Measurements from ENCODE around the gene CCDC150. TPM values are rescaled to one million over a fixed set of nuclear protein-coding genes. Genes with fewer than 3 reads are reported as not detected.
"Not testable (repeated sequence)": the region's sequence is repeated elsewhere in the genome, so short reads cannot be mapped to it uniquely, and the experiment has no call there.

The CCDC150 gene
- total RNA-seq, 1 experiment from 2014 or later: 14.6 TPM

DNA sequence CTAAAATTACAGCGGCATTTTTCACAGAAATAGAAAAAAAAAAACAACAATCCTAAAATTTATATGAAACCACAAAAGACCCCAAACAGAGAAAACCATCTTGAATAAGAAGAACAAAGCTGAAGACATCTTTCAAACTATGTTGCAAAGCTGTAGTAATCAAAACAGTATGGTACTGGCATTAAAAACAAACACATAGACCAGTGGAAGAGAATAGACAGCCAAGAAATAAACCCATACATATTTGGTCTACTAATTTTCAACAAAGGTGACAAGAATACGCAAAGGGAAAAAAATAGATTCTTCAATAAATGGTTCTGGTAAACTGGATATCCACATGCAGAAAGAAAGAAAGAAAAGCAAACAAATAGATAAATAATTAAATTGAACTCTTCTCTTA lies 9.0 kb upstream of the CCDC150 start:
- DNase-seq (ENCODE audit: extremely low read depth, low read depth): no peak

DNA sequence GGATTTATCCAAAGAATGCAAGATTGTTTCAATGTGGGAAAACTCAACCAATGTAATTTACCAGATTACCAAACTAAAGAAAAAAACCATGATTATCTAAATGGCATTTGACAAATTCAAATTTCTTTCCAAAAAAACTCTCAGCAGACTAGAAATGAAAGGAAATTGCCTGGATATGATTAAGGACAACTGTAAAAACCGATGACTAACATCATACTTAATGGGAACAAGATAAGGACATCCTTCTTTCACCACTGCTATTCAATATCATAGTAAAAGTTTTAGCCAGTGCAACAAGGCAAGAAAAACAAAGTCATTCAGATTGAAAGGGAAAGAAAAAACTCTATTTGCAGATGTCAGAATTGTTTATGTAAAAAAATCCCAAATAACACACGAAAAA lies 4.4 kb upstream of the CCDC150 start:
- no peak for DNase-seq (ENCODE audit: extremely low read depth, low read depth)

DNA sequence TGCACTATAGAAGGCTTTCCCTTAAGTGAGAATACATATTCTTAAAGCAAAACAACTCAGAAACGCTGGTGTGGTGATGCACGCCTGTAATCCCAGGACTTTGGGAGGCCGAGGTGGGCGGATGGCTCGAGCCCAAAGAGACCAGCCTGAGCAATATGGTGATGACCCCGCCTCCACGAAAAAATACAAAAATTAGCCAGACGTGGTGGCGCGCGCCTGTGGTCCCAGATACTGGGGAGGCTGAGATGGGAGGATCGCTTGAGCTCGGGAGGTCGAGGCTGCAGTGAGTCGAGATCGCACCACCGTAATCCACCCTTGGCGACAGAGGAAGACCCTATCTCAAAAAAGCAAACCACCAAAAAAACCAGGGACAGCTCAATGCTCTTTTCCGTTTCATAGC lies 750 bp upstream of the CCDC150 start:
- no peak for DNase-seq (ENCODE audit: extremely low read depth, low read depth)

DNA sequence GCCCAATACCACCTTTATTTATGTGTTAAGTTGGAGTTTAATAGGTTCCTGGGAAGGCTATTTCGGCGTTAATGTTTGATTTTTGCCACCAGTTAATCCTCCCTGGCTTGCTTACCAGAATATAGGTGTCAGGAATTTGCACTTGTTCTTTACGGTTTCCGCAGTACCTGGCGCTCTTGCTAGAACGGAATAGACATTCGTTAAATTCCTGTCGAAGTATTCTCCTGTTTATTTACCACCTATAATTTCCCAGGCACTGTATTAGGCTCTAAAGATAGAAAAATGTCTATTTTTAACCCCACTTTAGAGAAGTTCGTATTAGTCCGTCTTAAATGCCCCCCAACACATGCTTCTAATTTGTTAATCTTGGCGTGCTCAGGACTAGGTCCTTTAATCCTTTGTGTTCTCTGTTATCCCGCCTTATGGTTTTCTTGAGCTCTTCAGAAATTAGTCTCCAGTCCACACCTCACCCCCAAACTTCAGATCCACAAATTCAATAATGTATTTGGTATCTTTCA lies 575 bp downstream of the CCDC150 start:
- no peak for DNase-seq (ENCODE audit: extremely low read depth, low read depth)

DNA sequence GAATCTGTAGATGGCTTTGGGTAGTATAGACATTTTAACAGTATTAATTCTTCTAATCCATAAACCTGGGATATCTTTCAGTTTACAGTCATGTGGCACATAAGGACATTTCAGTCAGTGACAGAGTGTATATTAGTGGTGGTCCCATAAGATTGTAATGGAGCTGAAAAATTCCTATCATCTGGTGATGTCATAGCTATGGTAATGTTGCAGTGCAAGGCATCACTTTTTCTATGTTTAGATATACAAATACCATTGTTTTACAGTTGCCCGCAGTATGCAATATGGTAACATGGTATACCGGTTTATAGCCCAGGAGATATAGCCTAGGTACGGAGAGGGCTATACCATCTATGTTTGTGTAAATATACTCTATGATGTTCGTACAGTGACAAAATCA lies 9.7 kb downstream of the CCDC150 start:
- no peak for DNase-seq (ENCODE audit: extremely low read depth, low read depth)

DNA sequence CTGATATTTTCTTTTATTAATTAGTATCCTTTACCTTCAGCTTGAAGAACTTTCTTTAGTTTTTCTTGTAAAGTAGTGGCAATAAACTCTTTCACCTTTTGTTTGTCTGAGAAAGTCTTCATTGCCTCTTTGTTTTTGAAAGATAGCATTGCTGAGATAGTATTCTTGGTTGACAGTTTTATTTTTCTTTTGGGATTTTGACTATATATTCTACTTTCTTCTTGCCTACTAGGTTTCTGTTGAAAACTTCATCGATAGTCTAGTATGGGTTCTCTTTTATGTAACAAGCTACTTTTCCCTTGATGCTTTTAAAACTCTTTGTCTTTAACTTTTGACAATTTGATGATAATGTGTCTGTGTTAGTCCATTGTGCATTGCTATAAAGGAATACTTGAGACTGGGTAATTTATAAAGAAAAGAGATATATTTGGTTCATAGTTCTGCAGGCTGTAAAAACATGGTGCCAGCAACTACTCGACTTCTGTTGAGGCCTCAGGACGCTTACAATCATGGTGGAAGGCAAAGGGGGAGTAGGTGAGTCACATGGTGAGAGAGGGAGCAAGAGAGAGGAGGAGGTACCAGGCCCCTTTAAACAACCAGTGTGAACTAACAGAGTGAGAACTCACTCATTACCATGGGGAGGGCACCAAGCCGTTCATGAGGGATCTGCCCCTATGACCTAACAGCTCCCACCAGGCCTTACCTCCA lies 12.0 kb downstream of the CCDC150 start:
- DNase-seq (ENCODE audit: extremely low read depth, low read depth): no peak

DNA sequence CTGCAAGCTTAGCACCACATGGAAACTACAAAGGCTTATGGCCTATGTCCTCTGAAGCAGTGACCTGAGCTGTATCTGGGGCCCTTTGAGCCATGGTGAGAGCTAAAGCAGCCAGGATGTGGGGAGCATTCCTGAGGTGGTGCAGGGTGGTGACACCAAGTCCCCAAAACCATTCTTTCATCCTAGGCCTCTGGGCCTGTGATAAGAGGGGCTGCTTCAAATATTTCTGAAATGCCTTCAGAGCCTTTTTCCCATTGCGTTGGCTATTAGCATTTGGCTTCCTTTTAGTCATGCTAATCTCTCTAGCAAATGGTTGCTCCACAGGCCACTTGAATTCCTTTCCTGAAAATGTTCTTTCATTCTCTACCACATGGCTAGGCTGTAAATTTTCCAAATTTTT lies 13.4 kb downstream of the CCDC150 start:
- no peak for DNase-seq (ENCODE audit: extremely low read depth, low read depth)

DNA sequence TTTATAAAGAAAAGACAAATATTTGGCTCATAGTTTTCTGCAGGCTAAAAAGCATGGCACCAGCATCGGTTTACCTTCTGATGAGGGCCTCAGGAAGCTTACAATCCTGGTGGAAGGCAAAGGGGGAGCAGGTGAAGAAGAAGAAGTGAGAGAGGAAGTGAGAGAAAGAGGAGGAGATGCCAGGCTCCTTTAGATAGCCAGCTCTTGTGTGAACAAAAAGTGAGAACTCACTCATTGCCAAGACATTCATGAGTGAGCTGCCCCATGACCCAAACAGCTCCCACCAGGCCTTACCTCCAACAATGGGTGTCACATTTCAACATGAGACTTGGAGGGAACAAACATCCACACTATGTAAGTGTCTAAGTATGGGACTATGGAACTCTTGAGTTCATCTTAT lies 14.3 kb downstream of the CCDC150 start:
- DNase-seq (ENCODE audit: extremely low read depth, low read depth): no peak

DNA sequence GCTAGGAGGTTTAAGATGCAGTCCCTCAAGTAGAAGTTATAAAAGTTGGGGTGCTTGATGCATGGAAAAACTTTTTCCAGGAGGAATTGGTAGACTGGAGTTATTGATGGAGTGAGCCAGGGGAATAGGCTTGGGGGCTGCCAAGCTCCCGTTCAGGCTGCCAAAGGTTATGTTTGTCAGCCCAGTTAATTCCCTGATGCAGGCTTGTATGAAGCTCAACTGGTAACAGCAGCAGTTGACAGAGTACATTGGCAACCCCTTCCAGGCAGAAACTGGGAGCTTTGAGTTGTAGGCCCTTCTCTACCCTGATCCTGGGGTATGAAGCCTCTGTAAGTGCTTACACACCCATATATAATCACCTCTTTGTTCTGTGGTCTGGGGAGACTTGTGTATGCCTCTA lies 16.2 kb downstream of the CCDC150 start:
- DNase-seq (ENCODE audit: extremely low read depth, low read depth): no peak

DNA sequence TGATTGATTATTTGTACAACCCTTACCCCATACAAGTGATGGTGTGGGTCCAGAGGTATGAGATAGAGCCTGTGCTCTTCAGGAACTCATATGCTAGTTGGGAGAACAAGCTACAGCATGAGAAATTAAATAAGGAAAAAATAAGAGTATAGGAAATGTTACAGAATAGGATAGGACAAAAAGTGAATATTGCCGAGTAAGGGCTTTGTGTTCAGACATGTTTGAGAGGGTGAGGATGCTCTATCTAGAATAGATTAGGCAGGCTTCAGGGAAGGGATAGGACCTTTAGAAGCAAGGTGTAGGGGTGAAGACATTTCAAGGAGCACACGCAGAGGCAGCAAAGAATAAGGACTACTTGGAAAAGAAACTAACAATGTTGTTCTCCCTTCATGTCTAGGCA lies 17.8 kb downstream of the CCDC150 start:
- no peak for DNase-seq (ENCODE audit: extremely low read depth, low read depth)

DNA sequence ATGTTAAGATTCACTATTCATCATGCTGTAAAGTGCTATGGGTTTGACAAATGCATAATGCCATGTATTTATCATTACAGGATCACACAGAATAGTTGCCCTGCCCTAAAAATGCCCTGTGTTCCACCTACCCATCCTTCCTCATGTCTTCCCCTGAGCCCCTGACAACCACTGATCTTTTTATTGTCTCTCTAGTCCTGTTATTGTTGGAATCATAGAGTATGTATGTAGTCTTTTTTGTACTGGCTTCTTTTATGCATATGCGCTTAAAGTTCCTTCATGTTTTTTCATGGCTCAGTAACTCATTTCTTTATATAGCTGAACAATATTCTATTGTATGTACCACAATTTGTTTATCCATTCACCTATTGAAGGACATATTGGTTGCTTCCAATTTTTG lies 20.3 kb downstream of the CCDC150 start:
- DNase-seq (ENCODE audit: extremely low read depth, low read depth): no peak

DNA sequence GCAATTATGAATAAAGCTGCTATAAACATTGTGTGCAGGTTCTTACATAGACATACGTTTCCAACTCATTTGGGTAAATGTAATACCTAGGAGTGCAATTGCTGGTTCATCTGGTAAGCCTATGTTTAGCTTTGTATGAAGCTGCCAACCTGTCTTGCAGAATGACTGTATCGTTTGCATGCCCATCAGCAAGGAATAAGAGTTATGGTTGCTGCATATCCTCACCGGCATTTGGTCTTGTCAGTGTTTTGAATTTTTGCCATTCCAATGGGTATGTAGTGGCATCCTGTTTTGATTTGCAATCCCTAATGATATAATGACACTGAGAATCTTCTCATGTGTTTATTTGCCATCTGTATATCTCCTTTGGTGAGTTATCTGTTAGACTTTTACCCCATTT lies 20.7 kb downstream of the CCDC150 start:
- DNase-seq (ENCODE audit: extremely low read depth, low read depth): no peak

DNA sequence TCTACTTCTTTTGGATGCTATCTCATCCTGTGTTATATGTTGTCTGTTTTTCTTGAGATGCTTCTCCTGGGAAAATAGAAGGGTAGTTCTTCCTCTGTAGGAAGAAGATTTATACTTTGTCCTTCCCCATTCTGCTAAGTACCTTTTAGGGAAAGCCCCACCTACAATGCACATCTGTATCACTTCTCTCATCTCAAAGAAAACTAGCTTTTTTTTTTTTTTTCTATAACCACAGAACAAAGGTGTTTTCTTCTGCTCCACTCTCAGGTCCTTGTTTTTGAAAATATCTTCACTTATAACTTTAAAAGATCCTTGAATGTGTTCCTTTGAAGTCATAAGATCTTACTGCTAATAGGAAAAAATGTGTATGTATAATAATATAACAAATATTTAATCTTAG lies 30.8 kb downstream of the CCDC150 start:
- no peak for DNase-seq (ENCODE audit: extremely low read depth, low read depth)

DNA sequence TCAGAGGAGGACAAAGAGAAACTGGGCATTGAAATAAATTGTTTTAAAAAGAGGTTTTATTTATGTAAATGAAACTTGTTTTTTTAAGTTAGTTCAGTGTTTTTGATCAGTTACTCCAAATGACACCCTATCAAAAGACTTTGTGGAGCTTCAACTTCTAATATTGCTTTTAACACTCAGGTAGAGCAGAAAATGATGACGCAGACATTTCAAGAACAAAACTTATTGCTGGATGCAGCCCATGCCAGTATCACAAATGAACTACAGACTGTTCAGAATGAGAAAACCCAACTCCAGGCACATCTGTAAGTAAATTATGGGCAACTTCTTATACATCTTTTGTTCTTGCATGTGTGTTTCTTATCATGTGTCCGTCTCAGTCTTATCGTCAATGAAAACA lies 36.4 kb downstream of the CCDC150 start:
- DNase-seq (ENCODE audit: extremely low read depth, low read depth): no peak

DNA sequence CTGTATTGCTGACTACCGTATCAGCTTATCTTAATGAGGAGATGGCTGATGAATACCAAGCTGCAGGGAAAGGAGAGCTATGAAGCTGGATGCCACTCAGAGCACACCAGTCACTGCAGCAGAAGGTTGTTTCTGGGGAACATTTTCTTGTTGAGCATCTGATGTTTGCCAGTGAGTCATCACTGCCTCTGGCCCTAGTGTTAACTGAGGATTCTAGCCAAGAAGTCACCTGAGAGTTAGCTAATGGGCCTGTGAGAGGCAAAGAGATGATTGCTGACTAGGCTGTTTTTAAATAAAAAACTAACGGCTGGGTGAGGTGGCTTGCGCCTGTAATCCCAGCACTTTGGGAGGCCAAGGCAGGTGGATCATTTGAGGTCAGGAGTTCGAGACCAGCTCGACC lies 37.9 kb downstream of the CCDC150 start:
- no peak for DNase-seq (ENCODE audit: extremely low read depth, low read depth)

DNA sequence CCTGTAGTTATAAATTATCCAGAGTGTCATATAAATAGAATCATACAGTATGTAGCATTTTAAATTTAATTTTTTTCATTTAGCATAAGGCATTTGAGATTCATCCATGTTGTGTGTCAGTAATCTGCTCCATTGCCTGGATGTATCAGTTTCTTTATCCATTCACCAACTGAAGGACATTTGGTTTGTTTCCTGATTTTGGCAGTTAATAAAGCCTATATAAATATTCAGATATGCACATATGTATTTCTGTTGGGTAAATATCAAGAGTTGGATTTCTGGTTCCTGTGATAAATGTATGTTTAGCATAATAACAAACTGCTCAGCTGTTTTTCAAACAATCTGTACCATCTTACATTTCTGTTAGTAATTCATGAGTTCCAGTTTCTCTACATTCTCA lies 39.9 kb downstream of the CCDC150 start:
- no peak for DNase-seq (ENCODE audit: extremely low read depth, low read depth)

DNA sequence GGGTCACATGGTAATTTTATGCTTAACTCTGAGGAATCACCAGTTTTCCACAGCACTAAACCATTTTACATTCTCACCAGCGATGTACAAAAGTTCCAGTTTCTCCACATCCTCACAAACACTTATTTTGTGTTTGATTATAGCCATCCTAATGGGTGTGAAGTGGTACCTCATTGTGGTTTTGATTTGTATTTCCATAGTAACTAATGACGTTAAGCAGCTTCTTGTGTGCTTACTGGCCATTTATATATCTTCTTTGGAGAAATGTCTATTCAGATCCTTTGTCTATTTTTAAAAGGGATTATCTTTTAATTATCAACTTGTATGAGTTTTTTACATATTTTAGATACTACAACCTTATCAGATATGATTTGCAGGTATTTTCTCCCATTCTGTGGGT lies 42.0 kb downstream of the CCDC150 start:
- no peak for DNase-seq (ENCODE audit: extremely low read depth, low read depth)

DNA sequence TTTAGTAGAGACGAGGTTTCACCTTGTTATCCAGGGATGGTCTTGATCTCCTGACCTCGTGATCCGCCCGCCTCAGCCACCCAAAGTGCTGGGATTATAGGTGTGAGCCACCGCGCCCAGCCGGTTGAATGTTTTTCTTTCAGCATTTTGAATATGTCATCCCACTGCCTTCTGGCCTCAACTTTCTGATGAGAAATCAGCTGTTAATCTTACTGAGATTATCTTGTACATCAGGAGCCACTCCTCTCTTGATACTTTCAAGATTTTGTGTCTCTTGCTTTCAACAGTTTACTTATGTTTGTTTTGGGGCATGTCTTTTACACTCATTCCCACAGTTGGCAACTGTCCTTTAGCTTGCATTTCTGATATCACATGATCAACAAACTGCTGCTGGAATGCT lies 46.3 kb downstream of the CCDC150 start:
- DNase-seq (ENCODE audit: extremely low read depth, low read depth): no peak

DNA sequence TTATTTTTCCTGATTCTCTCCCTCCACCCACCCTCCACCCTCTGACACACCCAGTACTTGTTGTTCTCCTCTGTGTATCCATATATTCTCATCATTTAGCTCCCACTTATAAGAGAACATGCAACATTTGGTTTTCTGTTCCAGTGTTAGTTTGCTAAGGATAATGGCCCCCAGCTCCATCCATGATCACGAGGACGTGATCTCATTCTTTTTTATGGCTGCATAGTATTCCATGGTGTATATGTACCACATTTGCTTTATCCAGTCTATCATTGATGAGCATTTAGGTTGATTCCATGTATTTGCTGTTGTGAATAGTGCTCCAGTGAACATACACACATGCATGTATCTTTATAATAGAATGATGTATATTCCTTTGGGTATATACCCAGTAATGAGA lies 47.2 kb downstream of the CCDC150 start:
- DNase-seq (ENCODE audit: extremely low read depth, low read depth): not testable (repeated sequence)

DNA sequence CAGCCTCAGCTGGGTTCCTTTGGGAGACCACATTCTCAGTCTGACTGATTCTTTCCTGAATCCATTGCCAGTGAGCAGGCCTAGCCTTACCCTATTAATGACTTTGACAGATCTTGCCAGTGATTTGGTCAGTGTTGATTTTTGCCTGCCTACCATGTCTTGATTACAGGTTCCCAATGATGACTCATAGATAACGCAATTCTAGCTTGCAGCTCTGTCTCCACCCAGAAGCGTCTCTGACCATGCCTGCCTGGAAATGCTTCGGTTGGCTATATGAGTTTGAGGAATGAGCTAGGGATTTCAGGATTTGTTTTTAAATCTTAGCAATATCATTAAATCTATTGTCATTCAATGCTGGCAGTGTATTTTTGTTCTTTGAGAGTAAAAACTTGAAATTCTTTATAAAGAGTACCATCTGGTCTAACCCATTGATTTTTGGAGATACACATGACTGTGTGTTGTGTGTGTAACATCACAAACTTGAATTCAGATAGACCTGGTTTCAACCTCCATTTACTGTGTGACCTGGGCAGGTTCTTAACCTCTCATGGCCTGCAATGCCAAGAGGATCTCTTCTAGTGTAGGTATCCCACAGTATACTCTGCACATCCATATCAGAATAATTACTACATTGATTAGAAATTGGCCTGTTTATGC lies 57.0 kb downstream of the CCDC150 start:
- DNase-seq (ENCODE audit: extremely low read depth, low read depth): peak; percentile 84

DNA sequence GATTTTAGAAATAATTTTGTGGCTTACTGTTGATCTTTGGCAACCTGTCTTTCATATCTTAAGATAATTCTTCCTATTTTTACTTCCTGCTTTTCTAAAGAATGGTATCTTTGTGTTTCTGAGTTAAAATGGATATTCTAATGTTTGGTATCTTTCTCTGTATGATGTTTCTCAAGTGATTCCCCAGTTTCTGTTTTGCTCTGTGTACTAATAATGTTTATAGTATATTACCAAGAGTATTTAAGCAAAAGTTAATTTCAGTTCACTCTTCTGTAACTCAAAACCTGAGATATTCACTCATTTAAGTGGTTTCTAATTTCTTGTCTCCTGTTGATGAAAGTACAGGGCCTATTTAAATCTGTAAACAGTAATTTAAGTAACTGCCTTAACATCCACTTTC lies 58.3 kb downstream of the CCDC150 start:
- DNase-seq (ENCODE audit: extremely low read depth, low read depth): no peak

DNA sequence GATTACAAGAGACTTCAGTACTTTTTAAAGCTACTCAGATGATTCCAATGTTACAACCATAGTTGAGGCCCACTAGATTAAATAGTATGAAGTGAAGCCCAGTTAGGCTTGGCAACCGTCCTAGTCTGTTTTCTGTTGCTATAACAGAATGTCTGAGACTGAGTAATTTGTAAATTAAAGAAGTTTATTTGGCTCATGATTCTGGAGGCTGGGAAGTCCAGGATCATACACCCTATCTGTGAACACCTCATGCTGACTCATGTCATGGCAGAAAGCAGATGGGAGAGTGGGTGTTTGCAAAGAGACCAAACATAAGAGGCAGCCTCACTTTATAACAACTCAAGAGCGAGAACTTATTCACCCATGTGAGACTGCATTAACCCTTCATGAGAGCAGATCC lies 63.1 kb downstream of the CCDC150 start:
- DNase-seq (ENCODE audit: extremely low read depth, low read depth): no peak

DNA sequence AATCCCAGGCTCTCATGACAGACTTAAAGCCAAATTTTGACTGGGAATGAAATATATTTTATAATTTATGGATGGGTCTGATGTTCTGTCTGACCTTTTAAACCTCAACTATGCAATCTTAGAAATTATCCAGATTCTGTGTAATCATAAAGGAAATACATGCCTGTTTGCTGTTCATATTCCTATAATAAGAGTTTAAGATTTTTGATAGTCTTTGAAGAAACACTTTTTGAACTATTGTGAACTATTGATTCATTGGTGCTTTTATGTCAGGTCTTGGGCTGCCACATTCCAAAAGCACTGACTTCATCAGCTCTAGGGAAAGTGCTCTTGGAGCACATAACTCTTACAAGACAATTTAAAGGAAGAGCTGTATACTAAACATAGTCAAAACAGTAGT lies 64.2 kb downstream of the CCDC150 start:
- no peak for DNase-seq (ENCODE audit: extremely low read depth, low read depth)
